ENCODE data around the gene IGSF21.

IGSF21 gene

DNA sequence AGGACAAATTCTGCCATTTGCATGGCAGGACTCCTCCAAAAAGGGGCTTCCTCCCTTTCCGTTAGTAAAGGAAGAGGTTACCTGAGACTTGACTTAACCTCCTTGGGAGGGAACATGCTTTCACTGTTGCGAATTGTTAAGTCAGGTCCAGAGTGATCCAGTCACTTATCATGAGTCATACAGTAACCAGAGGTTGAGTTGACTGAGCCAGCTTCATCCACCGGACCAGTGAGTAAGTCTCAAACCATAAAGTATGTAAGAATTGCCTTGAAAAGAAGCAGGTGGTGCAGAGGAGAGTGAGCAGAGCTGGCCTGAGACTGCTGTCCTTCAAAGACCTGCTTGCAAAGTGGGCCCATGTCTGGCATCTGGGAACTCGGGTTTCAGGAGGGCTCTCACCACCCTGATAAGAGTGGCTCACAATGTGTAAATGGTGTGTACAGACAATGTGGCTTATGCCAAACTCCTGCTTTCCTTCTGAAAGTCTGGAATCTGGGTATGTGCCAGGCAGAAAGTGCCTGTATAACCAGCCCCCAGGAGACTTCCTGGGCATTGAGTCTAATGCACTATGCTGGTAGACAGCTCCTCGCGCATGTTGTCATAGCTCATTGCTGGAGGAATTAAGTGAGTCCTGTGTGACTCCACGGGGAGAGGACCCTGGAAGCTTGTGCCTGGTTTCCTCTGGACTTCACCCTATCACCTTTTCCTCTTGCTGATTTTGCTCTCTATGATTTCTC is 288.8 kb downstream of the IGSF21 start:
- H3K79me2 ChIP-seq (ENCODE audit: insufficient read depth, low read depth), result no peaks in the 10 kb centered on the region
- no peak overlapping the region for H3K4me2 ChIP-seq

DNA sequence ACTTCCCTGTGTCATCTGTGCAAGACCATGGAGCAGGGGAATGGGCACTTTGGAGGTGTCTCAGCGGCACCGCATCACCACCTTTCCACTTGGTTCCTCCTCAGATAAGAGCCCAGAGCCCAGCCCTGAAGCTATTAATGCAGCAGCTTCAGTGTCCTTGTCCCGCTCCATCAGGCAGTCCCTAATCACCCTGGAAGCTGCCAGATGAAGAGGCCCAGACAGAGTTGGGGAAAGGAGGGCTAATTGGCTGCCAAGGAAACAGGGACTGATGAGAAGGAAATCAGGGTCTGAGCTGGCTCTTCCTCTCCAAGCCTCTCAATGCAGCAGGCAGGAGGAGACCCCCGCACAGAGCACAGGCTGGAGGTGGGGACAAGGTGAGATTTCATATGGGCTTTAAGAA is 290.0 kb downstream of the IGSF21 start:
- TF ChIP-seq CTCF (conservative IDR thresholded peaks at IDR 0.05; ENCODE audit: low read depth, low read length), result no peak
- Histone ChIP-seq H3K27me3 (ENCODE audit: insufficient read depth, low read depth) (no peaks in the 10 kb centered on the region), H3K79me2 (ENCODE audit: insufficient read depth, low read depth) (no peaks in the 10 kb centered on the region), H3K9ac (no peak overlapping the region), H3K4me1 (ENCODE audit: low read depth, poor library complexity, severe bottlenecking) (no peaks in the 10 kb centered on the region), H4K20me1 (ENCODE audit: insufficient read depth) (no peaks in the 10 kb centered on the region), H3K4me2 (no peak overlapping the region), H3K36me3 (ENCODE audit: insufficient read depth) (no peaks in the 10 kb centered on the region), H2AFZ (ENCODE audit: low read depth) (no peak overlapping the region), H3K4me3 (IDR thresholded peaks at IDR 0.05; ENCODE audit: insufficient read depth, low read depth, low read length) (no peak overlapping the region), H3K27ac (no peak overlapping the region)

More for the DNA sequence above, 288.8 kb downstream of the IGSF21 start:
- Histone ChIP-seq H2AFZ (ENCODE audit: low read depth) (no peak overlapping the region), H3K4me1 (ENCODE audit: low read depth, poor library complexity, severe bottlenecking) (no peaks in the 10 kb centered on the region), H3K27ac (no peak overlapping the region), H4K20me1 (ENCODE audit: insufficient read depth) (no peaks in the 10 kb centered on the region), H3K36me3 (ENCODE audit: insufficient read depth) (no peaks in the 10 kb centered on the region), H3K9ac (no peak overlapping the region), H3K27me3 (ENCODE audit: insufficient read depth, low read depth) (no peaks in the 10 kb centered on the region), H3K4me3 (IDR thresholded peaks at IDR 0.05; ENCODE audit: insufficient read depth, low read depth, low read length) (no peak overlapping the region)
- TF ChIP-seq CTCF (conservative IDR thresholded peaks at IDR 0.05; ENCODE audit: low read depth, low read length), result no peak

- Histone ChIP-seq H3K27me3 (ENCODE audit: insufficient read depth, low read depth) (no peaks in the 10 kb centered on the region), H3K9ac (no peak overlapping the region), H3K36me3 (ENCODE audit: insufficient read depth) (no peaks in the 10 kb centered on the region), H4K20me1 (ENCODE audit: insufficient read depth) (no peaks in the 10 kb centered on the region), H3K4me1 (ENCODE audit: low read depth, poor library complexity, severe bottlenecking) (no peaks in the 10 kb centered on the region), H3K4me2 (no peak overlapping the region), H3K4me3 (IDR thresholded peaks at IDR 0.05; ENCODE audit: insufficient read depth, low read depth, low read length) (no peak overlapping the region), H3K27ac (no peak overlapping the region), H2AFZ (ENCODE audit: low read depth) (no peak overlapping the region), H3K79me2 (ENCODE audit: insufficient read depth, low read depth) (no peaks in the 10 kb centered on the region)
- TF ChIP-seq CTCF (conservative IDR thresholded peaks at IDR 0.05; ENCODE audit: low read depth, low read length), result no peak
Measured at GRCh38 chr1:18398791-18399530, 291.4 kb downstream of the IGSF21 start.

DNA sequence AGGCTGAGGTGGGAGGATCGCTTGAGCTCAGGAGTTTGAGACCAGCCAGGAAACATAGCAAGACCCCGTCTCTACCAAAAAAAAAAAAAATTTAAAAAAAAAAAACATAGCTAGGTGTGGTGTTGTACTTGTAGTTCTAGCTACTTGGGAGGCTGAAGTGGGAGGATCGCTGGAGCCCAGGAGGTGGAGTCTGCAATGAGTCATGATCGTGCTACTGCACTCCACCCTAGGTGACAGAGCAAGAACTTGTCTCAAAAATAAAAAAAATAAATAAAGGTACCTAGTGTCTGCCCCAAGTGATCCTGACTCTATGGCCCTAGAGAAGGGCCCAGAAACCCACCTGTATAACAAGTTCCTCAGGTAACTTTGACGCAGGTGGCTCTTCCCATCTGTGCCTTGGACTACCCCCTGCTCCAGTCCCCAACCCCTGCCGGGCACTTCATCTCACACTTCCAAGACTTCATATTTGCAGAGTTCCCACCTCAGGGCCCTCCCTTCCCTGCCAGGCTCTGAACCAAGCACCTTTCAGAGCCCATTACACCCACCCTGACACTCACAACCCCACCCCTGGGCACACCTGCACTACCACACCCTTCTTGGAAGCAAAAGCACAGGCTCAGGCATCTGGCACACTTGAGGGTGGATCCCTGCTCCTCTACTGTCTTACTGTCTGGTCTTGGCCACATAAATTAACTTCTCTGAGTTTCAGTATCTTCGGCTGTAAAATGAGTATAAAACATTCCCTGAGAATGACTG is 292.9 kb downstream of the IGSF21 start:
- no peaks in the 10 kb centered on the region for H3K27me3 ChIP-seq (ENCODE audit: insufficient read depth, low read depth)
- H3K79me2 ChIP-seq (ENCODE audit: insufficient read depth, low read depth), result no peaks in the 10 kb centered on the region
- H3K36me3 ChIP-seq (ENCODE audit: insufficient read depth), result no peaks in the 10 kb centered on the region
- H2AFZ ChIP-seq (ENCODE audit: low read depth), result no peak overlapping the region
- H3K27ac ChIP-seq, result no peak overlapping the region
- H3K4me1 ChIP-seq (ENCODE audit: low read depth, poor library complexity, severe bottlenecking), result no peaks in the 10 kb centered on the region
- no peak overlapping the region for H3K4me3 ChIP-seq (IDR thresholded peaks at IDR 0.05; ENCODE audit: insufficient read depth, low read depth, low read length)
- no peak for TF ChIP-seq CTCF (conservative IDR thresholded peaks at IDR 0.05; ENCODE audit: low read depth, low read length)
- H4K20me1 ChIP-seq (ENCODE audit: insufficient read depth), result no peaks in the 10 kb centered on the region
- H3K4me2 ChIP-seq, result no peak overlapping the region
- no peak overlapping the region for H3K9ac ChIP-seq
